ENCODE data around the gene DNAH8.
"Not testable (repeated sequence)": the region's sequence is repeated elsewhere in the genome, so short reads cannot be mapped to it uniquely, and the experiment has no call there.

DNAH8 gene

GRCh38 chr6:38848760-38849159 is 133.6 kb downstream of the DNAH8 start:
- no peak for DNase-seq

DNA sequence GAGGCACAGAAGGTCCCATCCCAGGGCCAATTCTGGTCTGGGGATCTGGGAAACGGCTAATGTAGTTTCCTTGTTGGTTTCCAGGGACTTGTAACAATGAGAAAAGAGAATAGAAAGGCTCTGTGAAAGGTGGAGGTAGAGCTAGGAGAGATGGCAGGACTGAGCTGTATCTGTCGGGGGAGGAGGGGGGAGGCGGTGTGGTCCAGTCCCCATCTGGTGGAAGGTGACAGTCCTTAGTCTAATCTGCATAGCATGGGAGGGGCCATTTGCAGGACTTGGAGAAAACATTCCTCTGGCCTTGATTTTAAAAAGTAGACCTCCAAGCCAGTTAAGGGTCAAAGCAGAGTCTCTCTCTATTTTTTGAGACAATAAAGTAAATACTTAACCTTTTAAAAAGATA is 137.1 kb downstream of the DNAH8 start:
- DNase-seq = no peak

GRCh38 chr6:38853236-38853635 is 138.1 kb downstream of the DNAH8 start:
- DNase-seq = no peak

DNA sequence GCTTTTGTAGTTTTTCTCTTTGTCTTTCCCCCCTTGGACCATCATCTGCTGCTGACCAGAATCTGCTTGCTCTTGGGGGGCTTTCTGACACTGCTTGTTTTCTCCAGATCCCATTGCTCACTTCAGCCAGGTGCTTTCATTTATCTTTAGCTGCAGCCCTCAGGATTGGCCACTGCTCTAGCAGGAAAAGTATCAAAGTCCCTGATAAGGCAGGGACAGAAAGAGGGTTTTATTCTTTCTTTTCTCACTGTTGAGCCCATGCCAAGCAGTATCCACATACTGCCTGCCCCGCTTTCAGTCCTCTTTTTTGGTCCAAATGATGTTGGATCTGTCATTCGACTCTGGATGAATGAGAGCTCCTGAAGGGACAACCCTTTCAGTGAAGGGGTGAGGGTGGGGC is 141.4 kb downstream of the DNAH8 start:
- no peak for DNase-seq

DNA sequence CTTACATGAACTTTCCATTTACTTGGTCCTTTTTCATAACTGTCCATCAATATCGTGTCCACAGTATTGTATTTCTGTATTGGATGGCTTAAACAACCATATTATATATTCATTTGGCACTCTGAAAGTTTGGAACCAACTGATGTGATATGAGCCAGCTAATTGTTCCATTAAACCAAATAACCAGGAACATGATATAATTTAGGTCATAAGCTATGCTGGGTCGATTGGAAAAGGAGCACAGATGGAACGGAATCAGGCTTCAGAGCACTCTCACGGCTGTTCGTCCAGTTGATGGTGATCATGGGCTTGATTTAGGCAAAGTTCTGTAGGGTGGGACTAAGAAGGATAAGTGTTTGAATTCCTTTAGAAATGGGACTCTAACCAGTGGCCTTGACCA is 142.7 kb downstream of the DNAH8 start:
- no peak for DNase-seq

GRCh38 chr6:38860041-38860440 is 144.9 kb downstream of the DNAH8 start:
- no peak for DNase-seq

DNA sequence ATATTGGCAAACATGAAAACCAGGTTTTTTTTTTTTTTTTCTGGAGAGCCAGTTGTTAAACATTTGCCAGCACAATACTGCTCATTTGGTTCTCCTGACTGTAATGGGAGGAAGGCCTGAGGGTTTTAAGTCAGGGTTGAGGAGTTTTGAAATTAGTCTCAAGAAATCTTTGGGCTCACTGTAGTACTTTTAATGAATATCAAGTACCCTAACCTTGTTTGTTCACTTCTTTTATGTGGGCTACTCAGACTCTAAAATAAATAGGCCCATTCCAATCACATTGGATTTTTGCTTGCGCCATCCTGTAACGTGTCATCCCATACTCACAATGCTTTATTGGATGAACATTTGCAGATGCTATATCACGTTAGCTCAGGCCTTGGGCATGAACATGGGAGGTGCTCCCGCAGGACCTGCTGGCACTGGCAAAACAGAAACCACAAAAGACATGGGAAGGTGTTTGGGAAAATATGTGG is 146.9 kb downstream of the DNAH8 start:
- DNase-seq = no peak

DNA sequence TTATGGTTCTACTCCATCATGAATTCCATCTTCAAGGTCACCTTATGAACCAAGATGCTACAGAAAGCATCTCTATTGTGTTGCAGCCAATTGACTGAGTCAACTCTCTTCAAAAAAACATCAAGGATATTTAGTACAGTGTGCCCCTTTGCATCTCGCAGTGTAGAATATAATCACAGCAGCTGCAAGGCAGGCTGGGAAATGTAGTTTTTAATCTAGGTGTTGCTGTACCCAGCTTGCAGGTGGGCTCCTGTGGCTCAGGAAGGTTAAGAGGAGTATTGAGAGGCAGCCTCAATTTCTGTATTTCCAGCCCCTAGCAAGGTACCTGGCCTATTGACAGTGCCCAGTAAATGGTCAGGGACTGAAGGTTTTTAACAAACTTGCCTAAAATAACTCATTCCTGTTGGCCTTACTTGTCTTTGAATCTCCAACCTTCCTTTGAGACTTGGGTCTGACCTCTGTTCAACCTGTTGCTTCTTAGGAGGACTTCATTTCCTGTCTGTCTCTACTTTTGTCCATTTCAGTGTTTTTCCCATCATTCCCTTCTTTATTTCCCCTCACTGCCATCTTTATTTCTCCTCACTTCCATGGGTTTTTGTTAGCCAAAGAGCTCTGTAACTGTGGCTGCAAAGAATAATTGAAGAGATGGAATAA is 150.5 kb downstream of the DNAH8 start:
- no peak for DNase-seq

GRCh38 chr6:38867726-38868125 is 152.6 kb downstream of the DNAH8 start:
- DNase-seq = no peak

GRCh38 chr6:38871741-38872568 is 156.8 kb downstream of the DNAH8 start:
- peak; percentile 56 for DNase-seq

- no peak for DNase-seq
These were observed 157.9 kb downstream of the DNAH8 start for GRCh38 chr6:38873001-38873400.

DNA sequence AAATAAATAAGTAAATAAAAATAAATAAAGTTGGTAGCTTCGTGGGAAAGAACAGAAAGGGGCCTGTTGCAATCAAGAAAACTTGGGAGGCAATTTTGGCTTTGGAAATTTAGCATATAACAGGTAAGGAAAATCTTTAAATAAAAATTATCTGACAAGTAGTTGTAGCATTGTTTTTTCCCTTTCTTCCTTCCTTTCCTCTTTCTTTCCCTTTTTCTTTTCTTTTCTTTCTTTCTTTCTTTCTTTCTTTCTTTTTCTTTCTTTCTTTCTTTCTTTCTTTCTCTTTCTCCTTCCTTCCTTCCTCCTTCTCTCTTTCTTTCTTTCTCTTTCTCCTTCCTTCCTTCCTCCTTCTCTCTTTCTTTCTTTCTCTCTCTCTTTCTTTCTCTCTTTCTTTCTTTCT is 158.7 kb downstream of the DNAH8 start:
- DNase-seq = not testable (repeated sequence)

- no peak for DNase-seq
These were observed 161.4 kb downstream of the DNAH8 start for GRCh38 chr6:38876475-38876874.

GRCh38 chr6:38877721-38878120 is 162.6 kb downstream of the DNAH8 start:
- no peak for DNase-seq

- DNase-seq = no peak
These were observed 167.0 kb downstream of the DNAH8 start for GRCh38 chr6:38882157-38882556.

DNA sequence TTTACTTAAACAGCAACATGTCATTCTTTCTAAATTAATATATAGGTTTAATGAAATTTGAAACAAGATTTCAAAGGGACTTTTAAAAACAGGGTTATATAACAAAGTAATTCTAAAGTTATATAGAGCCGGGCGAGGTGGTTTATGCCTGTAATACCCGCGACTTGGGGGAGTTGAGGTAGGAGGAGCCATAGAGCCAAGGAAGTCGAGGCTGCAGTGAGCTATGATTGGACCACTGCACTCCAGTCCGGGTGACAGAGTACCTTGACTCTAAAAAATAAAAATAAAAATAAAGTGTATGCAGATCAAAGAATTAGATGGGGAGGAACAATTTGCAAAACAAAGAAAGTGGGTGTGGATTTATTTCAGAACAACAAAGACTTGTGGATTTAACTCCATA is 182.4 kb downstream of the DNAH8 start:
- DNase-seq = no peak

DNA sequence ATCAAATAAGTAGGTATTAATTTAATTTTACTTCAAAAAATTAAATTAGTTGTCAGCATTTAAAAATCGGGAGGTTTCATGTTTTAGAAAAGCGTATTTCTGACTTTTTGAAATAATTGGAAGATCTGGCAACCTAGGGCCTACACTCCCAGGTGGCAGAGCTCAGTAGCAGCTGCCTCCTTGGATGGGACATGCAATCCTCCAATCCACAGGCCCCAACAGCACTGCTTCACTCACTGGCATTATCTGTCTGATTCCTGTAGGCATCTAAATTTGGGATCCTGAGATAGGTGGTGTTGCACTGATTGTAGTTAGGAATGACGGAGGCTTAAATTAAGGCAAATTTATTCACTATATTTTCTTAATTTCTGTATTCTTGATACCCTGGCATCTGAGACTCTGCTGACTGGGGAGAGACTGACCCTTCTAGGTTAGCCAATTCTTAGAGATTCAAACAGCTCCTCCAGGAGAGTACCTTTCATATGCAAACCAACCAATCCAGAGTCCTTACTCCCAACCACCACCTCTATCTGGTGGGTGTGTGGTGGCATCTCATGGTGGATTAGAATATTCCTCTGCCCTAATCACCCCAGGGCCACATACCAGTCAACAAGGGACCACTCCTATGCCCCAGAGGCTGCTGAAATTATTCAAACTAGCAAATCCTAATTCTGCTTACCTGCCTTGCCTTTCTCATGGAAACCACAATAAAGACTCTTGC is 186.9 kb downstream of the DNAH8 start:
- DNase-seq = no peak

- no peak for DNase-seq
These were observed 191.5 kb downstream of the DNAH8 start for GRCh38 chr6:38906582-38906981.

DNA sequence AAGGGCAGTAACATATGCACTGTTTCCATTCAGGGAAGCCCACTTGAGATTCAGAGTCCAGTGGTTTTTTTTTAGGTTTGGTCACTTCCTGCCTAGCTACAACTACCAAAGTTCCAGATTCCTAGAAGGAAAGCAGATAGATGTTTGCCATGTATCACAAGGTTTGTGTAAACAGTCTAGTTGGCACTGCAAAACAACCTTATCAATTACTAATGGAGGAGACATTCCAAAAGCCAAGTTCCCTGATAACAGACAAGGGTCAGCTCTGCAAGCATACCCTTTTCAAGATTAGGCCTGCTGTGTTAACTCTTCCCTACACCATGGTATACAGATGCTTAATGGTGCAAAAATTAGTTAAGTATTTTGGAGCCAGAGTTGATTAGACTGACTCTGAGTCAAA is 192.2 kb downstream of the DNAH8 start:
- DNase-seq = no peak

DNA sequence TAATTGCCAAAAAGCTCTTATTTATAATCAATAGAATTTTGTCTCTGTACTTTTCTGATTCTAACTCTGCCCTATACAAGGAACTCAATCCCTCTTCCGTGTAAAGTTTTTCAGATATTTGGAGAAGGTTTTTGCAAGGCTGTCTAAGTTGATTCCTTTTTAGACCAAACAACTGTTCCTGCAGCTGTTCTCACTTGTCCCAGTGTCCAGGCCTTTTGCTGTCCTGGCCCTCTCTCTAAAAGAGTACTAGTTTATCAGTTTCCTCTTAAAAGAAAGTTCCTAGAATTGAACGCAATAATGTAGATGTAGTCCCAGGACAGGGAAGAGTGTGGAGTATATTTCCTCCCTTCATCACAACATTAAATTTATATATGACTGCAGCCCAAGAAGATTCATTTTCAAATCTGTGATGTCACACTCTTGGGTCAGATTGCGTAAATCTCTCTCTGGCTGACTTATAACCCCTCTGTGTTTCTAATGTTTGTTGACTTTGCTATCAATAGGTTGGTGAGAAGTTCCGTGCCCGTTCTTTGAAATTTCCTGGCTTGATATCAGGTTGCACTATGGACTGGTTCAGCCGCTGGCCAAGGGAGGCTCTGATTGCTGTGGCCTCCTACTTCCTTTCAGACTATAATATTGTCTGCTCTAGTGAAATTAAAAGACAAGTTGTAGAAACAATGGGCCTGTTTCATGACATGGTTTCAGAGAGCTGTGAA is 194.1 kb downstream of the DNAH8 start:
- no peak for DNase-seq

DNA sequence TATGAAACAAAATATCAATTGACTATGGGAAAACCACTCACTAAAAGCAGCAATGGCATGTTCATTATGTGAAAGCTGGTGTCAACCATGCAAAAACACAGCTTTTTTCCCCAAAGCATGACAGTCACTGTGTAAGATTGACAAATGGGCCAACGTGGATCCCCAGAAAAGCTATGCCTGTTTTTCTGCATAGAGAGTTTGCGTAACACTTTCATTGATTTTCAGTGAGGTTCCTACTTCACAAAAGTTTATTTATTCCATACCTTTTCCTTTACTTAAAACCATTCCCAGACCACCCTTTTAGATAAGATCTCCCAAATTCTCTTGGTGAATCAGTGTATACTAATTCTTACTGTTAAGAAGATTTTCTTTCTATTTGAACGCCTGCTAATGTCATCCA is 195.1 kb downstream of the DNAH8 start:
- no peak for DNase-seq

DNA sequence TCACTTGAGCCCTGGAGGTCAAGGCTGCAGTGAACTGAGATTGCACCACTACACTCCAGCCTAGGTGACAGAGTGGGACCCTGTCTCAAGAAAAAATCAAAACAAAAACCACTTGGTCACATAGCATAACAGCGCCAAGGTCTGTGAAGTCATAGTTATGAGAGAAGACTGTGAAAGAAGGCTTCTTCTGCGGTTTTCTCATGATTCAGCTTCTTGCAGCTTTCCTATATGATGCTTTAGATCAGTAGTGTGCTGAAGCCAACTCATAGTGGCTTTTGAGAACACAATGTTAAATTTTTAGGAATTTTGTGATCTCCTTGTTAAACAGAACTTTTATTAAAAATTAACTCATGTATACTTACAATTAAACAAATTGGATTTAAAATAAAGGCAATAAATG is 197.3 kb downstream of the DNAH8 start:
- no peak for DNase-seq
